Uterus (tissue), 2 donors: Measurements from ENCODE around the gene WDR33.

Experiments
- POLR2A ChIP-seq, 2 donors: fragments of 450-650 bp; IDR thresholded peaks; one replicate each; pipeline ENCODE4 v1.6.1; 2016; ENCODE audit warnings: antibody characterized with exemption in 2 of 2, mild to moderate bottlenecking in 1 of 2, moderate library complexity in 1 of 2
- TF ChIP-seq, protein P1 (sequence below), 4 experiments: fragments of 200-600 bp in 2 of 4; fragments of 450-650 bp in 2 of 4; sonication (generic) in 2 of 4; IDR thresholded peaks; one replicate each; pipeline ENCODE4 v1.5.1; 2016 to 2019; ENCODE audit warnings: antibody characterized with exemption in 4 of 4, mild to moderate bottlenecking in 2 of 4, moderate library complexity in 1 of 4

DNA sequence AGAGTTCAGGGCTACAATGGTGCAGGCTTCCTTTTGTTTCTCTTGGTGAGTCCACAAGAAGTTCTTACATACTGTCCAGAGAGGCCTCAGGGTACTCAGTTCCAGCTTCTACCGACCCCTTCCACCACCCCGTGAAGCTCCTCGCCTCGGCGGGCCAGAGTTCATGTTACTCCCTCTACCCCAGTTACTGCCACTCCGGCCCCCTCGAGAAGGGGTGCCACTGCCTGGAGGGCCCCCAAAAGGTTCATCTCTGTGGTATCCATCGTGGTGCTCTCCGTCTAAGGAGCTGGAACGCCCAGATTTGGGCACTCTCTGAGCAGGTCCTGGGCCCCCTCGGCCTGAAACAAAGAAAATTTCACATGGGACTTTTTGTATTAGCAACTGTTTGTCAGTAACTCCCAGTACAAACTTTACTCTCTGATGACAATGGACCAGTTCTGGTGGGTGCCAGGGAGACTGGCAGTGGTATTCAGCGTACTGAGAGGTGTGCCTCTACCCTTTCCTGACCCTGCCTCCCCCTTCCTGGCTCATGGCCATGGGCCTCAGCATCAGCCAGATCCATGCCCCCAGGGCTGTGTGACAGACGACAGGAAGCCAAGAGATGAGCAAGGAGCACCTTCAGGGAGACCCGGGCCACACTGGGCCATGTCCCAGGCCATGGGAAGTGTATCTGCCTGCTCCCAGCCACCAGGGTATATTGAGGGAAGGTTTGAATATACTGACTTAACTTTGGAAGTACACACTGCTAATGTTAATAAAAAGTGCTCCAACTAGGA is 104.6 kb downstream of the WDR33 start:
- TF ChIP-seq POLR2A (IDR thresholded peaks at IDR 0.05), result no peak
- TF ChIP-seq, protein P1, sequence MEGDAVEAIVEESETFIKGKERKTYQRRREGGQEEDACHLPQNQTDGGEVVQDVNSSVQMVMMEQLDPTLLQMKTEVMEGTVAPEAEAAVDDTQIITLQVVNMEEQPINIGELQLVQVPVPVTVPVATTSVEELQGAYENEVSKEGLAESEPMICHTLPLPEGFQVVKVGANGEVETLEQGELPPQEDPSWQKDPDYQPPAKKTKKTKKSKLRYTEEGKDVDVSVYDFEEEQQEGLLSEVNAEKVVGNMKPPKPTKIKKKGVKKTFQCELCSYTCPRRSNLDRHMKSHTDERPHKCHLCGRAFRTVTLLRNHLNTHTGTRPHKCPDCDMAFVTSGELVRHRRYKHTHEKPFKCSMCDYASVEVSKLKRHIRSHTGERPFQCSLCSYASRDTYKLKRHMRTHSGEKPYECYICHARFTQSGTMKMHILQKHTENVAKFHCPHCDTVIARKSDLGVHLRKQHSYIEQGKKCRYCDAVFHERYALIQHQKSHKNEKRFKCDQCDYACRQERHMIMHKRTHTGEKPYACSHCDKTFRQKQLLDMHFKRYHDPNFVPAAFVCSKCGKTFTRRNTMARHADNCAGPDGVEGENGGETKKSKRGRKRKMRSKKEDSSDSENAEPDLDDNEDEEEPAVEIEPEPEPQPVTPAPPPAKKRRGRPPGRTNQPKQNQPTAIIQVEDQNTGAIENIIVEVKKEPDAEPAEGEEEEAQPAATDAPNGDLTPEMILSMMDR (IDR thresholded peaks at IDR 0.05), result no peak
